ENCODE measurements around the gene HOXD10.

DNA sequence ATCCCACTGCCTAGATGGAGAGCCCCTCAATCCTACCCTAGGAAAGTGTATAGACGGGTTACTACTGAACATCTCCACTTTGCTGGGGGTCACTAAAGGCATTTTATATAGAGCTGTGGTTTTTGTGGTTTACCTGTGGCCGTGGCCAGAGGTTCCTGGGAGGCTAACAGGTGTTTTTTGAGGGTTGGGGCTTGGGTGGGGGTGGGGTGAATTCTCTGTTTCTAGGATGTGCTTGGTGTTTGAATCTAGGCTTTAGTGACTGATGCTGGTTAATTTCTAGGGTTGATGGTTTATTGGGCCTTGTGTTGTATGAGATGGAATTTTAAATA, 20.6 kb downstream of the HOXD10 start:
- TF ChIP-seq GATA2 (IDR thresholded peaks at IDR 0.05; ENCODE audit: low read depth, low read length) (no peak), GATA3 (IDR thresholded peaks at IDR 0.05; ENCODE audit: low read depth, low read length) (no peak)

Data from SH-SY5Y (cell line).